SK-N-MC (cell line): ENCODE measurements around the gene MYO7A.

Source experiments
- DNase-seq: peaks from one replicate; pipeline ENCODE4 v3.0.0-alpha.2; 2011; ENCODE audit warnings: low read depth, low spot score
- H3K27ac ChIP-seq: fragments of 200-600 bp; sonication (generic); 2 replicates; pipeline ENCODE4 v1.5.1; 2016; ENCODE audit warnings: mixed run types
- H3K36me3 ChIP-seq: fragments of 200-600 bp; sonication (generic); 2 replicates; pipeline ENCODE4 v1.6.1; 2017; ENCODE audit warnings: antibody characterized with exemption, low read length, mixed read lengths; ENCODE audit not compliant: insufficient read depth
- H3K4me3 ChIP-seq: fragments of 200-600 bp; sonication (generic); 2 replicates; pipeline ENCODE4 v1.5.1; 2016
- H3K9ac ChIP-seq: fragments of 200-600 bp; sonication (generic); 2 replicates; pipeline ENCODE4 v1.8.0; 2017; ENCODE audit warnings: mixed run types, mixed read lengths; ENCODE audit not compliant: insufficient read length
- H3K9me3 ChIP-seq: fragments of 200-600 bp; sonication (generic); 2 replicates; pipeline ENCODE4 v1.6.1; 2017; ENCODE audit warnings: low read depth, mild to moderate bottlenecking, antibody characterized with exemption, low read length, moderate library complexity, mixed read lengths
- EZH2 ChIP-seq: fragments of 200-600 bp; sonication (generic); IDR thresholded peaks from one replicate; pipeline ENCODE4 v1.6.1; 2017; ENCODE audit warnings: antibody characterized with exemption
- FOXP2 ChIP-seq: optimal IDR thresholded peaks from 2 replicates; pipeline ENCODE3; 2011; ENCODE audit warnings: mild to moderate bottlenecking, moderate library complexity; ENCODE audit not compliant: insufficient read depth; ENCODE audit errors: extremely low read length, control extremely low read depth
- POLR2AphosphoS5 ChIP-seq: IDR thresholded peaks from 2 replicates; pipeline ENCODE4 v1.6.1; 2012; ENCODE audit warnings: mild to moderate bottlenecking, low read depth, low read length, borderline replicate concordance

MYO7A gene

GRCh38 chr11:77142091-77142975 is 14.3 kb downstream of the MYO7A start:
- no peak overlapping the region for H3K27ac ChIP-seq
- H3K36me3 ChIP-seq: no peaks in the 10 kb centered on the region
- no peak overlapping the region for H3K4me3 ChIP-seq
- DNase-seq: no peak
- H3K9me3 ChIP-seq: no peaks in the 10 kb centered on the region
- H3K9ac ChIP-seq: no peak overlapping the region
- no peak for TF ChIP-seq FOXP2
- TF ChIP-seq POLR2AphosphoS5: no peak
- TF ChIP-seq EZH2: no peak

DNA sequence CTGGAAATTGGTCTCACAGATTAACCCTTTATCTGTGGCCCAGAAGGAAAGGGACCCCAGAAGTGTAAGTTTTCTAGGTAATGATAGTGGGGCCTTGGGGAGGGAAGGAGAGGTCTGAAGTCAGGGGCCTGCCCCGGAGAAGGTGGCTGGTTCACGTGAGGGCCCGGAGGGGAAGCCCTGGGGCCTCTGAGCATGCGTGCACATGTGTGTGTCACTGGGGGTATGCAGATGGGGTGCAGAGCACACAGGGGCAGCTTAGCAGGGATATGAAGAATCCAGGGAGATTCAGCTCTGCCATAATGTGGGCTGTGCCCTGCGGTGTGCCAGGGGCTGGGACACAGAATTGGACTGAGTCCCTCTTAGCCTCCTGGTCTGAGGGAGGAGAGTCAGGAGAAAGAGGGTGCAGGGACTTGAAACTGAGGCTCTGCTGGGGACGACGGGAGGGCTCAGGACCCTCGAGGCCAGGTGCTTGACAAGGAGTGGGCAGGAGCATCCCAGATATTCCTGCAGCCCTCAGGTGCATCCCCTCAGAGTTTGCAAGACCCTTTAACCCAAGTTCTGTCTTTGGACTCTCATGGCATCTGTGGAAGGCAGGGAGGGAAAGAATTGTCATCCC is 15.5 kb downstream of the MYO7A start:
- TF ChIP-seq FOXP2 (no peak), EZH2 (no peak), POLR2AphosphoS5 (no peak)
- Histone ChIP-seq H3K4me3 (no peak overlapping the region), H3K36me3 (no peaks in the 10 kb centered on the region), H3K9me3 (no peaks in the 10 kb centered on the region), H3K9ac (no peak overlapping the region), H3K27ac (no peak overlapping the region)
- DNase-seq: no peak

DNA sequence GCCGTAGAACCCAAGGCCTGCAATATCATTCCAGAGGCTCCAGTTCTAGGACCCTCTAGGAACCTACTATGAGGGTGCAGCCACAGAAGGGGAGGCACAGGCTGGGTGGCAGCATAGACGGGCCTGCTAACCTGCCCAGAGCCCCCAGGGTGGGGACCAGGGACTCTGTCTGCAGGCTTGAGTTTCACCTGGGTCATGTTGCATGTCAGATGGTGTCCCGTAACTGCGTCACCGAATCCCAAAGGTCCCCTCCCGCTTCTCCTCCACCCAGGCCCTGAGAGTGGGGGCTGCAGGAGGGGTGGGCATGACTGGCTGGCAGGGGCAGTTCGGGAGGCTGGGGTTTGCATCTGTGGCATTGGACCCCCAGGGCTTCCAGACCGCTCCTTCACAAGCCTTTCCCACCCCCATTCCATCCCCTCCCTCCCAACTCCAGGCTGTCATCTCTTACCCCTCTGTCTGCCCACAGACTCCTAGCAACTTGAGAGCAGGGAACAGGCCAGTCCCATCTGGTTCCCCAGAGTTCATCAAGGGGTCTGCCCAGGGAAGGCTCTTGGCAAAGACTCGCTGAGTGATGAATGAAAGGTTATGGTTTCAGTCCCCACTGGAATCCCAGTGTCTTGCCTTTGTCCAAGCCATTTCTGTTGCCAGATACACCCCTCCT is 16.3 kb downstream of the MYO7A start:
- H3K36me3 ChIP-seq: no peaks in the 10 kb centered on the region
- no peak overlapping the region for H3K27ac ChIP-seq
- H3K4me3 ChIP-seq: no peak overlapping the region
- H3K9me3 ChIP-seq: no peaks in the 10 kb centered on the region
- no peak for TF ChIP-seq EZH2
- no peak for TF ChIP-seq FOXP2
- no peak for TF ChIP-seq POLR2AphosphoS5
- no peak for DNase-seq
- H3K9ac ChIP-seq: no peak overlapping the region

DNA sequence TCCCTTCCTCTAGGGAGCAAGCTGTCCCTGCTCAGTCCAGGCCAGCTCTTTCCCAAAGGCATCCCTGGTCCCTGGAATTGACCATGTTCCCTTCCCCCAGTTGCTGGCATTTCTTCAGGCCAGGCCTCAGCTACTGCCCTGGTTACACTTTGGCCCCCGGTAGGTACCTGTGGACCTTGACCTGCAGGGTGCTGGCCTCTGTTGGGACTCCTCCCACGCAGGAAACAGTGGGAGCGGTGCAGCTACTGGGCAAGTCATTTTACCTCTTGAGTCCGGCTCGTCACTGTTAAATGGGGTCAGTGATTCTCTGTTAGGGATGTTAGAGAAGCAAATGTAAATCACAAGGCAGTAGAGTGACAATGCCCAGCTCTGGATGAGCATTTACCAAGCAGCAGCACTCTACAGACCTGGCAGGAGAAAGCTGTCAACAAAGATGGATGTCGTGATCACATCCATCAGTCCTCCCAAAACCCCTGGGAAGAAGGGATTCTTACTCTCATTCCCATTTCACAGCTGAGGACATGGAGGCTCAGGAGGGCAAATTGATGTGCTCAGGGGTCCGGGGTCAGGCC is 16.9 kb downstream of the MYO7A start:
- H3K9me3 ChIP-seq: no peaks in the 10 kb centered on the region
- no peaks in the 10 kb centered on the region for H3K36me3 ChIP-seq
- TF ChIP-seq EZH2 (no peak), FOXP2 (no peak)
- H3K4me3 ChIP-seq: no peak overlapping the region
- DNase-seq: no peak
- no peak overlapping the region for H3K9ac ChIP-seq
- H3K27ac ChIP-seq: no peak overlapping the region

DNA sequence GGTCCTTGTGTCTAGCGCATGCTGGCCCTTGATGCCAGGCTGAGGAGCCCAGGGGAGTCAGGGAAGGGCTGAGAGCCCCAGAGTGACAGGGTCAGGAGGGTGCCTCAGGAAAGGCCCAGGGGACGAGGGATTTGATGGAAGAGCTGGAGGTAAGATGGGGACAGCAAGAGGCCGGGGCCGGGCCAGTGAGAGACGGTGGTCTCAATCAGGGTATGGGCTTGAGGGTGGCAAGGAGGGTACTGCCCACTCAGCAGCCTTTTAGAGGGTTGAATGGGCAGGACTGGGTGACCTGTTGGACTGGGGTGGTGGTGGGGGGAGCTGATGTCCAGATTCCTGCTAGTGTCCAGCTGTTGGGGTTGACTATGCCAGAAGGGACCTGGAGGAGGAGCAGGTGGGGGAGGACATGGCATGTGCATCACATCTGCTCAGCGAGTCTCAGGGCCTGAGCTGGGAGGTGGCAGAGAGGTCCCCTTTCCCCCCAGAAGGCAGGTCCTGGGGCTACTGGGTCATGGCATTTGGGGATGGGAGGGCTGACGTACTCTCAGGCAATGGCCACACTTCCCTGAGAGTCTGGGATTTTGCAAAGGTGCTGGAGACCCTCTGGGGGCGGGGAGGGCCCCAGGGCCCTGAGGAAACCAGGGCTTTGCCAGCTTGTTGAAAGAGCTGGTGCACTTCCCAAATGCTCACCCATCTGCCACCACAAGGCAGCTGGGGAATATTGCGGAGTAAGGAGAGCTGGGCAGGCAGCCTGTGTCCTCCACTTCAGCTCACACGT is 18.4 kb downstream of the MYO7A start:
- Histone ChIP-seq H3K9ac (no peak overlapping the region), H3K36me3 (no peaks in the 10 kb centered on the region), H3K9me3 (no peaks in the 10 kb centered on the region), H3K4me3 (no peak overlapping the region), H3K27ac (no peak overlapping the region)
- no peak for TF ChIP-seq EZH2
- TF ChIP-seq POLR2AphosphoS5: no peak
- TF ChIP-seq FOXP2: no peak
- DNase-seq: no peak

DNA sequence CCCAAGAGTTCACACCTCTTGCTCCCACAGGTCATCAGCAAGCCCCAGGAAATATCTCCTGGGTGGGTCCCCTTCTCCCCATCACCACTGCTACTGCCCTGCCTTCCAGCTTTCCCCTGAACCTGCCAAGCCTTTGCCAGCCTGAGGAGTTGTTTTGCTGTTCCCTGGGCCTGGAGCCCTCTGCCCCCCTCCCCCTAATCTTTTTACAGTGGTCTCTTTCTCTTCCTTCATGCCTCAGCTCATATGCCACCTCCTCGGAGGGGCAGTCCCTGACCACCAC is 18.9 kb downstream of the MYO7A start:
- no peaks in the 10 kb centered on the region for H3K36me3 ChIP-seq
- no peak overlapping the region for H3K4me3 ChIP-seq
- no peak overlapping the region for H3K9ac ChIP-seq
- no peaks in the 10 kb centered on the region for H3K9me3 ChIP-seq
- DNase-seq: no peak
- H3K27ac ChIP-seq: no peak overlapping the region
- TF ChIP-seq POLR2AphosphoS5 (no peak), EZH2 (no peak), FOXP2 (no peak)

GRCh38 chr11:77147668-77148321 is 19.7 kb downstream of the MYO7A start:
- Histone ChIP-seq H3K27ac (no peak overlapping the region), H3K9me3 (no peaks in the 10 kb centered on the region), H3K4me3 (no peak overlapping the region), H3K36me3 (no peaks in the 10 kb centered on the region), H3K9ac (no peak overlapping the region)
- DNase-seq: peak; percentile 12
- TF ChIP-seq POLR2AphosphoS5 (no peak), EZH2 (no peak), FOXP2 (no peak)

GRCh38 chr11:77148963-77149715 is 21.1 kb downstream of the MYO7A start:
- TF ChIP-seq FOXP2: no peak
- no peak for TF ChIP-seq POLR2AphosphoS5
- TF ChIP-seq EZH2: no peak
- Histone ChIP-seq H3K27ac (no peak overlapping the region), H3K9ac (no peak overlapping the region), H3K36me3 (no peaks in the 10 kb centered on the region), H3K4me3 (no peak overlapping the region), H3K9me3 (no peaks in the 10 kb centered on the region)
- no peak for DNase-seq
